Activated naive CD8-positive, alpha-beta T cell treated with anti-CD3 and anti-CD28 coated beads, Interleukin-2, amount 50 U/mL, for 16 hours (primary cell): Measurements from ENCODE around the gene CHPF.

Source experiments
- DNase-seq: peaks from one replicate; pipeline ENCODE4 v3.0.0-alpha.2; 2020; ENCODE audit warnings: low read depth, low spot score

CHPF gene, protein sequence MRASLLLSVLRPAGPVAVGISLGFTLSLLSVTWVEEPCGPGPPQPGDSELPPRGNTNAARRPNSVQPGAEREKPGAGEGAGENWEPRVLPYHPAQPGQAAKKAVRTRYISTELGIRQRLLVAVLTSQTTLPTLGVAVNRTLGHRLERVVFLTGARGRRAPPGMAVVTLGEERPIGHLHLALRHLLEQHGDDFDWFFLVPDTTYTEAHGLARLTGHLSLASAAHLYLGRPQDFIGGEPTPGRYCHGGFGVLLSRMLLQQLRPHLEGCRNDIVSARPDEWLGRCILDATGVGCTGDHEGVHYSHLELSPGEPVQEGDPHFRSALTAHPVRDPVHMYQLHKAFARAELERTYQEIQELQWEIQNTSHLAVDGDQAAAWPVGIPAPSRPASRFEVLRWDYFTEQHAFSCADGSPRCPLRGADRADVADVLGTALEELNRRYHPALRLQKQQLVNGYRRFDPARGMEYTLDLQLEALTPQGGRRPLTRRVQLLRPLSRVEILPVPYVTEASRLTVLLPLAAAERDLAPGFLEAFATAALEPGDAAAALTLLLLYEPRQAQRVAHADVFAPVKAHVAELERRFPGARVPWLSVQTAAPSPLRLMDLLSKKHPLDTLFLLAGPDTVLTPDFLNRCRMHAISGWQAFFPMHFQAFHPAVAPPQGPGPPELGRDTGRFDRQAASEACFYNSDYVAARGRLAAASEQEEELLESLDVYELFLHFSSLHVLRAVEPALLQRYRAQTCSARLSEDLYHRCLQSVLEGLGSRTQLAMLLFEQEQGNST

DNA sequence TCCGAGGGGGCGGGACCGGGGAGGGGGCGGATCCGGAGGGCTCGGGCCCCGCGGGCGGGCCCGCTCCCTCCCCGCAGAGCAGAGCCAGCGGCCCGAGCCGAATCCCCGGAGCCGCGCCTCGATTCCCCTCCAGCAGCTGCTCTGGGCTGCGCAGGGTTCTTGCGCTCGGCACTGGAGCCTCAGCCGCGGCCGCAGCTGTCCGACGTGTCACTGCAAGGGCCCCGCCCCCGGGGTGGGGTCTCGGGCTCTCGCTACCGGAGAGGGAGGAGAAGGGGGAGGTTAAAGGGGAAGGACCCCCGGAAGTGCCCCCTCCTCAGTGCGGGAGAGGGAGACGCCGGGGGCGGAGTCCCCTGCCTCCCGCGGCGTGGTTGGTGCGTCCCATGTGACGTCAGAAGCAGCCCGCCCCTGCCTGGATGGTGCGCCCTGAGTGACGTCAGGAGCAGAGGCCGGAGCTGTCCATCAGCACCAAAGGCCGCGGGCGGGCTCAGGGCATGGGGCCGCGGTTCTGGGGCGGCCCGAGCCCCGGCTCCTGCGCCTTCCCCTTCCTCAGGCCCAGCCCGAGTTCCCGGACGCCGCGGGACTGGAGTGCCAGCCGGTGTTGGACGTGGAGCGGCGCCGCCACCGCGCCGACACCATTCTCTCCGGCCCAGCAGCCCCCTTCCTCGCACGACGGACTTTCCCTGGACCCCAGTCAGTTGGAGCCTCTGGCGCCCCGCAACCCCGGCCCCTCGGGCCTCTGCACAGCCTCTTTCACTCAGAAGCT is at the start of gene CHPF, which contains the start of gene TMEM198:
CHPF (minus strand) TSS at position 214 of the 763 bp plus-strand sequence. CDS start 271 bp downstream, outside the sequence.
TMEM198 (plus strand) TSS at position 433 of the 763 bp plus-strand sequence. CDS start 700 bp downstream, outside the sequence.
- peak; percentile 88 for DNase-seq

GRCh38 chr2:219593154-219593553 is 49.5 kb upstream of the CHPF start:
- DNase-seq: no peak

DNA sequence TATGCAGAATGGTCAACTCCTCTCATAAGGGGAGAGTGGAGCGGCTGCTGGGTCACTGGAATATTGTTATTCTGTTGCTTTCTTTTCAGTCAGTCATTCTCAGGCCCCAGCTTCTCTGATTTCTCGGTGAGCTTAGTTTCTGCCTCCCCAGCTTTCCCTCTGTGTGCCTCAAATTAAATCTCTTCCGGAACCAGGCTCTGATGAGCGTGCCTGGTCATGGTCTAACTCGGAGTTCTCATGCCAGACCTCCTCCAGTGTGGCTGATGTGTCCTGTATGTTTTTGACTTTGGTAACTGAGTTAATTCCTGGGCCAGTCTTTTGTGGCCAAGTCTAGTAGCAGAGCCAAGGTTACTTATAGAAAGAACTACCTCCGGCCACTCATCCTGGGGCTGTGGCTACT is 49.1 kb upstream of the CHPF start:
- DNase-seq: no peak

DNA sequence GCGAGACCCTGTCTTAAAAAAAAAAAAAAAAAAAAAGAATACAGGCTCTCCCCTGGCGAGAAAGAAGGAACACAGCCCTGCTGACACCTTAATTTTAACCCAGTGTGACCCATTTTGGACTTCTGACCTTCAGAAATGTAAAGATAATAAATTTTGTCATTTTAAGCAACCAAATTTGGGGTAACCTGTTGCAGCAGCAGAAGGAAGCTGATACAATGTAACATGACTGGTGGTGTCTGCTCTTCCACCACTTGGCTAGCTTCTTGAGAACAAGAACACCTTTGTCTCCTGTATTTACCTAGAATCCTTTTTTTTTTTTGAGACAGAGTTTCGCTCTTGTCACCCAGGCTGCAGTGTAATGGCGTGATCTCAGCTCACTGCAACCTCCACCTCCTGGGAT is 47.5 kb upstream of the CHPF start:
- no peak for DNase-seq

- no peak for DNase-seq
Measured at GRCh38 chr2:219581346-219581745, 37.7 kb upstream of the CHPF start.

DNA sequence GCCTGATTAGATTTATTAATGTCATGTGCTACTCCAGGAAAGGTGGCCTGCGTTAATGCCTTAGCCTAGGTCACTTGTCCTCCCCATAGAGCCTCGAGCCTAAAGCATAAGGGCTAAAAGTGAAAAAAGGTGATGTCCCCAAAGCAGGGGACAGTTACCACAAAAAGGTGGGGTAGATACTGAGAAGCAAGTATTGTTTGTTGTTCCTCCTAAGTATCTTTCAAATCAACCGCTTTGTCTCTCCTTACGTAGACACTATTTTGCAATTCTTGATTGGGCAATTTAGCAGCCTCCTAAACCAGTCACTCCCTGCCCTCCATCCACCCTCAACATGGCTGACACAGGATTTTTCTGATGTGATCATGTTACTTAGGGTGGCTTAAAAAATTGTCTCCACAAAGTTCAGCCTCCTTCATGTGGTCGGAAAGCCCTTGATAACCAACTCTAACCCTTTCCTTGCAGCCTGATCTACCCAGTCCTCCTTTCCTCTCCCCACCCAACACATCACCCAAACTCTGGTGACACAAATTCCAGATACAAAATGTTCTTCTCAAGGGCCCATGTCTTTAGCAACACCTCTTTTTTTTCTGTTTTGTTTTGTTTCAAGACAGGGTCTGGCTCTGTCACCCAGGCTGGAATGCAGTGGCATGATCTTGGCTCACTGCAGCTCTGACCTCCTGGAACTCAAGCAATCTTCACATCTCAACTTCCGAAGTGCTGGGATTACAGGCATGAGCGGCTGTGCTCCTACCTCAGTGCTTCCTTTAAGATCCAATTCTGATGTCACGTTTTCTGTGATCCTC is 35.4 kb upstream of the CHPF start:
- no peak for DNase-seq

- no peak for DNase-seq
Measured at GRCh38 chr2:219576505-219577388, 33.1 kb upstream of the CHPF start.

- DNase-seq: no peak
Measured at GRCh38 chr2:219575566-219576504, 32.2 kb upstream of the CHPF start.

- DNase-seq: no peak
Measured at GRCh38 chr2:219574484-219575311, 31.1 kb upstream of the CHPF start.

- DNase-seq: no peak
Measured at GRCh38 chr2:219573166-219573565, 29.6 kb upstream of the CHPF start.

DNA sequence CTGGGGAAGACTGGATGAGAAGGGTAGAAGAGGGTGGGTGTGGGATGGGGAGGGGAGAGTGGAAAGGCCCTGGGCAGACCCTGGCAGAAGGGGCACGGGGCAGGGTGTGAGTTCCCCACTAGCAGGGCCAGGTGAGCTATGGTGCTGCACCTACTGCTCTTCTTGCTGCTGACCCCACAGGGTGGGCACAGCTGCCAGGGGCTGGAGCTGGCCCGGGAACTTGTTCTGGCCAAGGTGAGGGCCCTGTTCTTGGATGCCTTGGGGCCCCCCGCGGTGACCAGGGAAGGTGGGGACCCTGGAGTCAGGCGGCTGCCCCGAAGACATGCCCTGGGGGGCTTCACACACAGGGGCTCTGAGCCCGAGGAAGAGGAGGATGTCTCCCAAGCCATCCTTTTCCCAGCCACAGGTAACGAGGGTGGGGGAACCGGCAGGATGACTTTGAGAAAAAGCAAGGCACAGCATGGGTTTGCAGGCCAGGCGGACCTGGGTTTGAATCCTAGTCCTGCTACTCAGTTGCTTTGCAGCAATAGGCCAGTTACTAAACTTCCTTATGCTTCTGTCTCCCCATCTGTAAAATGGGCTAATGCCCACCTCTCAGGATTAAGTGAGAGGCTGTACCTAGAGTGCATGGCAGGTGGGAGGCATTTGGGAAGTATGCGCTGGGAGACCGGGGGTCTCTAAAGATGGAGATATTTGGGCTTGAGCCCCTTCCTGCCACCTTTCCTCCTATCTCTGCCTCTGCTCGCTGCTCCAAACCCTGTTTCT is 28.8 kb upstream of the CHPF start, which contains the start of gene INHA:
INHA (plus strand) TSS at position 74 of the 765 bp plus-strand sequence; CDS start at position 139, 65 bp downstream.
- DNase-seq: no peak

- DNase-seq: no peak
Measured at GRCh38 chr2:219571311-219572236, 28.0 kb upstream of the CHPF start, which contains the start of gene OBSL1. TSS of gene OBSL1 (minus strand) at chr2:219571539. CDS start at chr2:219571232, 307 bp downstream.

GRCh38 chr2:219570924-219571310 is 27.3 kb upstream of the CHPF start:
- no peak for DNase-seq

DNA sequence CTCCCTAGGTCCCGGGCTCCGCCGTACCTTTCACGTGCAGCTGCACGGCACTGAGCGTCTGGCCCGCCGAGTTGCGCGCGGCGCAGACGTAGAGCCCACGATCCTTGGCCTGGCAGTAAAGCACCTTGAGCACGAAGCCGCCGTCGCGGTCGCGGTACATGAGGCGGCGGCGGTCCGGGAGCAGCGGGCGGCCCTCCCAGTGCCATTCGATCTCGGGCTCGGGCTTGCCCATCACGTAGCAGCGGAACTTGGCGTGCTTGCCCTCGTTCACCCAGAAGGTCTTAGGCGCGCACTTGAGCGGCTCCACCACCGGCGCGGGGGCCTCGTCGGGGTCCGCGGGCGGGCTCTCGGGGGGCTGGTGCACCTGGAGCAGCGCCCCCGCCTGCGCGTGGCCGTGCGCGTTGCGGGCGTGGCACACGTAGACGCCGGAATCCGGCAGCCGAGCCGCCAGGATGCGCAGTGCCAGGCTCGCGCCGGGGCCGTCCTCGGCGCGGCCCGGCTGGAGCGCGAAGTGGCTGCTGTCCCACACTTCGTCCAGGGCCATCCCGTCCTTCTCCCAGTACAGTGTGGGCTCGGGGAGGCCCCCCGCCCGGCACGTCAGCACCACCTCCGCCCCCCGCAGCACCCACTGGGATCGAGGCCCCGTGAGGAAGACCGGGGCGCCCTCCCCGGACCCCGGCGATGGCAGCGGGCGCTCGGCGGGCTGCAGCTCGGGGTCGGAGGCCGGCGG is 26.8 kb upstream of the CHPF start:
- no peak for DNase-seq

GRCh38 chr2:219569635-219570034 is 26.0 kb upstream of the CHPF start:
- DNase-seq: no peak
